HEK293 (cell line): ENCODE data around the gene SYNPO2.

Source experiments
- CTCF ChIA-PET: fragments of 350-600 bp; formaldehyde crosslinking; extraction: SDS; loops from one replicate; lab custom pipeline; 2021; ENCODE audit warnings: antibody characterized with exemption; lab: Yijun Ruan, JAX
- POLR2A ChIA-PET: fragments of 300-600 bp; formaldehyde crosslinking; extraction: SDS; loops from one replicate; lab custom pipeline; 2020; ENCODE audit warnings: antibody characterized with exemption, inconsistent platforms; lab: Yijun Ruan, JAX
- H3K27ac ChIP-seq: fragments of 200-500 bp; sonication (Bioruptor generic); 2 replicates; pipeline ENCODE4 v1.5.1; 2014; ENCODE audit warnings: low read depth, low read length, control low read depth, inconsistent platforms; ENCODE audit errors: extremely low read depth
- H3K36me3 ChIP-seq, 2 experiments: fragments of 200-500 bp in 1 of 2; sonication (Bioruptor generic) in 1 of 2; 1 replicate in 1 of 2; 2 replicates in 1 of 2; pipeline ENCODE4 v1.5.1; 2014 to 2017; ENCODE audit warnings: inconsistent platforms in 2 of 2, low read length in 2 of 2; ENCODE audit not compliant: control insufficient read depth in 2 of 2, insufficient read depth in 1 of 2
- H3K4me1 ChIP-seq: fragments of 200-500 bp; sonication (Bioruptor generic); 2 replicates; pipeline ENCODE4 v1.5.1; 2014; ENCODE audit warnings: mild to moderate bottlenecking, low read length, inconsistent platforms; ENCODE audit not compliant: control insufficient read depth, insufficient read depth
- H3K4me3 ChIP-seq: 2 replicates; pipeline ENCODE4 v1.5.1; 2011; ENCODE audit warnings: low read depth, mild to moderate bottlenecking, control low read depth, low read length, moderate library complexity
- H3K9me3 ChIP-seq: fragments of 200-500 bp; sonication (Bioruptor generic); 2 replicates; pipeline ENCODE4 v1.5.1; 2014; ENCODE audit warnings: low read depth, low read length, inconsistent platforms; ENCODE audit not compliant: control insufficient read depth, insufficient read depth
- ATF2 ChIP-seq: fragments of 450-650 bp; formaldehyde crosslinking; IDR thresholded peaks from 2 replicates; pipeline ENCODE4 v1.5.1; 2016; ENCODE audit warnings: missing biosample characterization, missing genetic modification characterization, low read depth
- KLF16 ChIP-seq: fragments of 450-650 bp; formaldehyde crosslinking; IDR thresholded peaks from 2 replicates; pipeline ENCODE4 v1.5.1; 2017; ENCODE audit warnings: missing biosample characterization, missing genetic modification characterization
- MZF1 ChIP-seq: fragments of 450-650 bp; formaldehyde crosslinking; IDR thresholded peaks from 2 replicates; pipeline ENCODE4 v1.5.1; 2017; ENCODE audit warnings: missing biosample characterization, missing genetic modification characterization, borderline replicate concordance
- PRDM2 ChIP-seq: fragments of 450-650 bp; formaldehyde crosslinking; IDR thresholded peaks from 2 replicates; pipeline ENCODE4 v1.5.1; 2016; ENCODE audit warnings: missing biosample characterization, missing genetic modification characterization, borderline replicate concordance
- REPIN1 ChIP-seq: fragments of 450-650 bp; formaldehyde crosslinking; IDR thresholded peaks from 2 replicates; pipeline ENCODE4 v1.5.1; 2017; ENCODE audit warnings: missing biosample characterization, missing genetic modification characterization, low read depth
- SP2 ChIP-seq: fragments of 450-650 bp; formaldehyde crosslinking; IDR thresholded peaks from 2 replicates; pipeline ENCODE4 v1.5.1; 2016; ENCODE audit warnings: missing biosample characterization, missing genetic modification characterization
- SP3 ChIP-seq: fragments of 450-650 bp; formaldehyde crosslinking; IDR thresholded peaks from 2 replicates; pipeline ENCODE4 v1.5.1; 2016; ENCODE audit warnings: missing biosample characterization, missing genetic modification characterization
- TSHZ1 ChIP-seq: fragments of 450-650 bp; formaldehyde crosslinking; IDR thresholded peaks from 2 replicates; pipeline ENCODE4 v1.5.1; 2016; ENCODE audit warnings: missing biosample characterization, missing genetic modification characterization, borderline replicate concordance
- YY2 ChIP-seq: fragments of 450-650 bp; formaldehyde crosslinking; IDR thresholded peaks from 2 replicates; pipeline ENCODE4 v1.5.1; 2016; ENCODE audit warnings: missing biosample characterization, missing genetic modification characterization
- ZNF174 ChIP-seq: fragments of 450-650 bp; formaldehyde crosslinking; IDR thresholded peaks from 2 replicates; pipeline ENCODE4 v1.5.0; 2017; ENCODE audit warnings: missing biosample characterization, mild to moderate bottlenecking, missing genetic modification characterization
- ZNF274 ChIP-seq, 2 experiments: fragments of 200-500 bp in 1 of 2; fragments of 450-650 bp in 1 of 2; sonication (Bioruptor generic) in 1 of 2; formaldehyde crosslinking in 1 of 2; IDR thresholded peaks; 2 replicates each; pipeline versions ENCODE4 v1.5.1 to v1.6.1; 2014 to 2016; ENCODE audit warnings: borderline replicate concordance in 1 of 2, inconsistent platforms in 1 of 2, low read length in 1 of 2, missing biosample characterization in 1 of 2, missing genetic modification characterization in 1 of 2
- ZNF416 ChIP-seq: fragments of 450-650 bp; formaldehyde crosslinking; IDR thresholded peaks from 2 replicates; pipeline ENCODE4 v1.5.1; 2016; ENCODE audit warnings: missing biosample characterization, missing genetic modification characterization
- ZNF521 ChIP-seq: fragments of 450-650 bp; formaldehyde crosslinking; IDR thresholded peaks from 2 replicates; pipeline ENCODE4 v1.5.1; 2017; ENCODE audit warnings: missing biosample characterization, mild to moderate bottlenecking, missing genetic modification characterization
- ZNF548 ChIP-seq: fragments of 450-650 bp; formaldehyde crosslinking; IDR thresholded peaks from 2 replicates; pipeline ENCODE4 v1.5.1; 2016; ENCODE audit warnings: missing biosample characterization, missing genetic modification characterization
- ZNF596 ChIP-seq: fragments of 450-650 bp; IDR thresholded peaks from 2 replicates; pipeline ENCODE4 v1.5.0; 2018; ENCODE audit warnings: missing biosample characterization, mild to moderate bottlenecking, missing genetic modification characterization, moderate library complexity
- ZNF660 ChIP-seq: fragments of 450-650 bp; IDR thresholded peaks from 2 replicates; pipeline ENCODE4 v1.5.1; 2018; ENCODE audit warnings: missing biosample characterization, mild to moderate bottlenecking, missing genetic modification characterization
- ZNF768 ChIP-seq: fragments of 450-650 bp; formaldehyde crosslinking; IDR thresholded peaks from 2 replicates; pipeline ENCODE4 v1.5.1; 2018; ENCODE audit warnings: missing biosample characterization, mild to moderate bottlenecking, missing genetic modification characterization
- TF ChIP-seq, protein P1 (sequence below): fragments of 450-650 bp; formaldehyde crosslinking; IDR thresholded peaks from 2 replicates; pipeline ENCODE4 v1.5.1; 2016; ENCODE audit warnings: missing biosample characterization, missing genetic modification characterization

Gene SYNPO2

DNA sequence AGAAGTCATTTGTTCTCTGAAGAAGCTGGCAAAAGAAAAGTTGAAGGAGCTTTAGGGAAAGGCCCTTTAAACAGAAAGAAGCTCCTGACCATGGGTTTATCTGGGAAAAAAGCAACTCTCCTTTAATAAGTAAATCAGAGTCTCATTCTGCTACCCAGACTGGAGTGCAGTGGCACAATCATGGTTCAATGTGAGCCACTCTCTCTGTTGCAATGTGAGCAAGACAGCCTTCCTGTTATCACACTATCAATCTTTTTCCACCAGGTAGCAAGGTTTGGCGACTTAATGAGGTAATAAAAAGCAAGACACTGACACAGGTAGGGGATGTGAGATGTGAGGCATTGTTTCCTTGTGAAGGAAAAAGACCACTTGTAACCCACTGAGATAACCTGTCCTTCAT, 111.3 kb downstream of the SYNPO2 start:
- POLR2A ChIA-PET, result no interaction called here
- H3K4me3 ChIP-seq, result no peak overlapping the region
- H3K36me3 ChIP-seq, result no peaks in the 10 kb centered on the region
- CTCF ChIA-PET, result interaction anchor here (0.6 to 1.4 kb wide), 2 partner anchors 17 to 43 kb away, joined by 3 to 4 read pairs; no protein-coding TSS in a partner anchor
- no peak overlapping the region for H3K27ac ChIP-seq
- TF ChIP-seq ZNF174, result no peak
- H3K4me1 ChIP-seq, result no peaks in the 10 kb centered on the region
- H3K9me3 ChIP-seq, result no peaks in the 10 kb centered on the region

DNA sequence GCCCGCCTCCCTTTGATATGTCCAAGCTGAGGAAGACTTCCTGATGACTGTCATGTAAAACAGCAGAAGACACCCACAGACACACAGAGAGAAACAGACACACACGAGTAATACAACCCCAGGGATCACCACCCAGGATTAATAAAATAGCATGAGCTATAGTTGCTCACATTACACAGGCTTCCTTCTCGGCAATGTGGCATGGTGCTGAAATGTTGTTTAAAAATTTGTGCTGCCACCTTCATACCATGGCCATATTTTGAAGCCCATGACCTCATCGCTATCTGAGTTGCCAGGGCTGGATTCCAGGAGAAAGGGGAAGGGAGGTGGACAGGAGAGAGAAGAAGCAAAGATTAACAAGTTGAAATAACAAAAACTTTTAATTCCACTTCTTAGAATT, 111.7 kb downstream of the SYNPO2 start:
- Histone ChIP-seq H3K9me3 (no peaks in the 10 kb centered on the region), H3K36me3 (no peaks in the 10 kb centered on the region), H3K27ac (no peak overlapping the region), H3K4me3 (no peak overlapping the region), H3K4me1 (no peaks in the 10 kb centered on the region)
- TF ChIP-seq ATF2 (tag by site-specific recombination), result peak; percentile 26; the same call in 1 of the 2 replicates
- no peak for TF ChIP-seq MZF1 (tag by site-specific recombination)
- TF ChIP-seq TSHZ1 (tag by site-specific recombination), result no peak
- TF ChIP-seq ZNF596, result no peak
- TF ChIP-seq, protein P1, sequence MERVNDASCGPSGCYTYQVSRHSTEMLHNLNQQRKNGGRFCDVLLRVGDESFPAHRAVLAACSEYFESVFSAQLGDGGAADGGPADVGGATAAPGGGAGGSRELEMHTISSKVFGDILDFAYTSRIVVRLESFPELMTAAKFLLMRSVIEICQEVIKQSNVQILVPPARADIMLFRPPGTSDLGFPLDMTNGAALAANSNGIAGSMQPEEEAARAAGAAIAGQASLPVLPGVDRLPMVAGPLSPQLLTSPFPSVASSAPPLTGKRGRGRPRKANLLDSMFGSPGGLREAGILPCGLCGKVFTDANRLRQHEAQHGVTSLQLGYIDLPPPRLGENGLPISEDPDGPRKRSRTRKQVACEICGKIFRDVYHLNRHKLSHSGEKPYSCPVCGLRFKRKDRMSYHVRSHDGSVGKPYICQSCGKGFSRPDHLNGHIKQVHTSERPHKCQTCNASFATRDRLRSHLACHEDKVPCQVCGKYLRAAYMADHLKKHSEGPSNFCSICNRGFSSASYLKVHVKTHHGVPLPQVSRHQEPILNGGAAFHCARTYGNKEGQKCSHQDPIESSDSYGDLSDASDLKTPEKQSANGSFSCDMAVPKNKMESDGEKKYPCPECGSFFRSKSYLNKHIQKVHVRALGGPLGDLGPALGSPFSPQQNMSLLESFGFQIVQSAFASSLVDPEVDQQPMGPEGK (tag by site-specific recombination), result no peak
- ChIA-PET CTCF (interaction anchor here (0.6 to 1.4 kb wide), 4 partner anchors 18 to 87 kb away, joined by 3 to 4 read pairs (median 4); no protein-coding TSS in a partner anchor), POLR2A (no interaction called here)

DNA sequence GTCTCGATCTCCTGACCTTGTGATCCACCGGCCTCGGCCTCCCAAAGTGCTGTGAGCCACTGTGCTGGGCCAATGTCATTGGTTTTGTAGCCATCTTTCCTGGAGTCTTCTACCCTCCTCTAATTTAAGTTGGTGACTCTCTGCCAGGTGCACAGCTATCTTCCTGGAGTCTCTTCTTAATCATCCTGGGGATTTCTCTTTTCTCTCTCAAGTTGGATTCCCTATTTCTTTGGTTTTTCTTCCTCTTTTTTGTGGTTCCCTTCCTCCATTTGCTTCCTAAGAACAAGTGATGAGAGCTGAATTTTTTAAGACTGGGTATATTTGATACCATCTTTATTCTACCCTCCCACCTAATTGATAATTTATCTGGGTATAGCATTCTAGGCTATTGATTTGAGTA, 113.8 kb downstream of the SYNPO2 start:
- H3K36me3 ChIP-seq, result no peaks in the 10 kb centered on the region
- H3K9me3 ChIP-seq, result no peaks in the 10 kb centered on the region
- no peaks in the 10 kb centered on the region for H3K4me1 ChIP-seq
- H3K27ac ChIP-seq, result no peak overlapping the region
- H3K4me3 ChIP-seq, result no peak overlapping the region
- CTCF ChIA-PET, result no interaction called here
- POLR2A ChIA-PET, result no interaction called here
- TF ChIP-seq ZNF416 (tag by site-specific recombination) (no peak), ZNF768 (tag by site-specific recombination) (no peak), MZF1 (tag by site-specific recombination) (no peak), ZNF274 (IDR thresholded peaks at IDR 0.05; ENCODE audit: low read length) (no peak), ZNF274 (tag by site-specific recombination; IDR thresholded peaks at IDR 0.05; ENCODE audit: borderline replicate concordance) (no peak), ZNF548 (tag by site-specific recombination) (no peak), ZNF660 (tag by site-specific recombination) (no peak), SP2 (tag by site-specific recombination) (no peak), YY2 (tag by site-specific recombination) (no peak), ZNF521 (tag by site-specific recombination) (no peak), ZNF174 (no peak), REPIN1 (tag by site-specific recombination) (no peak), SP3 (no peak), KLF16 (tag by site-specific recombination) (no peak), PRDM2 (tag by site-specific recombination) (no peak)
